IPS-15b (cell line): ENCODE data around the gene RAB22A.

Experiments
- H3K27me3 ChIP-seq: one replicate; pipeline ENCODE4 v1.6.1; 2013; ENCODE audit warnings: low read length; ENCODE audit not compliant: control insufficient read depth, insufficient read depth
- H3K36me3 ChIP-seq: one replicate; pipeline ENCODE4 v1.6.1; 2013; ENCODE audit warnings: low read length; ENCODE audit not compliant: control insufficient read depth, insufficient read depth
- H3K4me1 ChIP-seq: one replicate; pipeline ENCODE4 v1.6.1; 2013; ENCODE audit warnings: mild to moderate bottlenecking, low read length; ENCODE audit not compliant: control insufficient read depth, insufficient read depth
- H3K4me3 ChIP-seq: one replicate; pipeline ENCODE4 v1.5.1; 2013; ENCODE audit warnings: low read depth, low read length
- H3K9ac ChIP-seq: one replicate; pipeline ENCODE4 v1.6.1; 2013; ENCODE audit warnings: low read depth, mild to moderate bottlenecking, low read length
- H3K9me3 ChIP-seq: one replicate; pipeline ENCODE4 v1.6.1; 2013; ENCODE audit warnings: mild to moderate bottlenecking, low read length; ENCODE audit not compliant: control insufficient read depth, insufficient read depth

The RAB22A gene

GRCh38 chr20:58393299-58393698, 83.8 kb downstream of the RAB22A start:
- peaks cover 21% of the 10 kb centered on the region for H3K4me1 ChIP-seq
- H3K27me3 ChIP-seq = no peaks in the 10 kb centered on the region
- H3K9me3 ChIP-seq = no peaks in the 10 kb centered on the region
- H3K36me3 ChIP-seq = no peaks in the 10 kb centered on the region
- no peak overlapping the region for H3K9ac ChIP-seq
- no peak overlapping the region for H3K4me3 ChIP-seq

DNA sequence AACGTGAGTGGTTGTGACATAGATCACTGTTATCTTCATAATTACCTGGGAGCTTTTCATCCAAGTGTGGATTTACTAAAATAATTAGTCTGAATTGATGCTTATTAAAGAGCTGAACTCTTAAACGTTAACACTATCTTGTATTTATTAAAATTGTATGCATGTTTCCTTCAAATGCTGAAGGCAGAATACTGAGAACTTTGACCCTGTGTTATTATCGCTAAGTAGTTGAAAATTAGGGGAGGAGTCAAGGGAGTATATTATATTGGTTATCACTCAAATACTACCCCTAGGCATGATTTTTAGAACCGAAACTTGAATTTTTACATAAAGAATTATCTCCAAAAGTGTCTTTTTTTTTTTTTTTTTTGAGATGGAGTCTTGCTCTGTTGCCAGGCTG, 85.3 kb downstream of the RAB22A start:
- no peak overlapping the region for H3K4me3 ChIP-seq
- no peaks in the 10 kb centered on the region for H3K36me3 ChIP-seq
- H3K9me3 ChIP-seq = no peaks in the 10 kb centered on the region
- H3K4me1 ChIP-seq = peaks cover 23% of the 10 kb centered on the region
- H3K9ac ChIP-seq = no peak overlapping the region
- no peaks in the 10 kb centered on the region for H3K27me3 ChIP-seq

- Histone ChIP-seq H3K36me3 (no peaks in the 10 kb centered on the region), H3K9me3 (no peaks in the 10 kb centered on the region), H3K9ac (no peak overlapping the region), H3K4me1 (peaks cover 22% of the 10 kb centered on the region), H3K4me3 (no peak overlapping the region), H3K27me3 (no peaks in the 10 kb centered on the region)
These were observed 86.1 kb downstream of the RAB22A start for GRCh38 chr20:58395604-58396003.

DNA sequence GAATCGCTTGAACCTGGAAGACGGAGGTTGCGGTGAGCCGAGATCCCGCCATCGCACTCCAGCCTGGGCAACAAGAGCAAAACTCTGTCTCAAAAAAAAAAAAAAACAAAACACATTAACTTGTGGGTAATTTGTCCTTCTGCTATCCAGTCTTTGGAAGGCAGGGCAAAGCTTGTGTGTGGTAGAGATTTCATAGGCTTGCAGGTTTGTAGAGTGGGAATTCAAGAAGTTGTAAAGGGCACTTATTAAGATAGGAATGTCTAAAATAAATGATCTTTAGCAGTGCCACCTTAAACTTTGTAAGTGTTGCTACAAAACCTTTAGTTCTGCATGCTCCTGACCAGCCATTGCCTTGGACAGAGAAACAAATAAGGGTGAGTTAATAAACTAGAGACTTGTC, 87.9 kb downstream of the RAB22A start:
- peaks cover 15% of the 10 kb centered on the region for H3K4me1 ChIP-seq
- no peak overlapping the region for H3K4me3 ChIP-seq
- no peaks in the 10 kb centered on the region for H3K9me3 ChIP-seq
- no peaks in the 10 kb centered on the region for H3K27me3 ChIP-seq
- no peaks in the 10 kb centered on the region for H3K36me3 ChIP-seq
- H3K9ac ChIP-seq = no peak overlapping the region

- Histone ChIP-seq H3K4me3 (no peak overlapping the region), H3K9ac (no peak overlapping the region), H3K36me3 (no peaks in the 10 kb centered on the region), H3K4me1 (peaks cover 15% of the 10 kb centered on the region), H3K27me3 (no peaks in the 10 kb centered on the region), H3K9me3 (no peaks in the 10 kb centered on the region)
These were observed 88.7 kb downstream of the RAB22A start for GRCh38 chr20:58398254-58398653.

GRCh38 chr20:58399926-58400325, 90.4 kb downstream of the RAB22A start:
- Histone ChIP-seq H3K9ac (no peak overlapping the region), H3K4me1 (peaks cover 16% of the 10 kb centered on the region), H3K9me3 (no peaks in the 10 kb centered on the region), H3K36me3 (no peaks in the 10 kb centered on the region), H3K27me3 (no peaks in the 10 kb centered on the region), H3K4me3 (no peak overlapping the region)

DNA sequence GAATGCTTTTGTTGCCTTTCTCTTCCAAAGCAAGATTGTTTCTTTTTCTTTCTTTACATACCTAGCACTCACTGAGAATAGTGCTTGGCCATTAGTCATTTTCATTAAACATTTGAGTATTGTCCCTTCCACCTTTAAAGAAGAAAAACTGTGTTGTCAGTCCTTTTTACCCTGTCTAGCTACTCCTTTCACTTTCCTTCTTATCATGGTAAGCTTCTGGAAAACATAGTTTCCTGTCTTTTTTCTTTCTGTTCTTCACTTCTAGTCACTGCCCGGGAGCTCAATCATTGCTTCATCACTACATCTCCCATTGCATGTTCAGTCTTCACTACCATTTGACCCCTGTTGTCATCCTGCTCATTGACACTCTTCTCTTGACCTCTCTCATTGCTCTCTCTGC, 91.6 kb downstream of the RAB22A start:
- Histone ChIP-seq H3K4me1 (peaks cover 17% of the 10 kb centered on the region), H3K36me3 (no peaks in the 10 kb centered on the region), H3K9me3 (no peaks in the 10 kb centered on the region), H3K4me3 (no peak overlapping the region), H3K27me3 (no peaks in the 10 kb centered on the region), H3K9ac (no peak overlapping the region)

DNA sequence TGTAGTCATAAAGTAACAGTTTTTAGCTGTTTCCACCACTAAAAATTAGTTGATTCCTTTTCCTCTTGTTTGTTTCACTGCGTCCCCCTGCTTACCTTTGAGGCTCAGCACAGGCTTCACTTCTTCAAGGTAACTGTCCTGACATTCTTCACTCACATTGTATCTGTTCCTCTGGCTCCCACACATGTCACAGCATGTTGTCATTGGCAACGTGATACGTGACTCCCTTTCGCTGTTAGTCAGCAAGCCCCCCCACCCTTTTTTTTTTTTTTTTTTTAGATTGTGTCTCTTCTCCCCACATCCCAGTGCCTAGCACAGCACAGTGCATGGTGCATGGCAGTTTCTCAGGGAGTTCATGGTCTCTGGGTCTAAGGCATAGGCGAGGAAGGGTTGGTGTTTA, 92.8 kb downstream of the RAB22A start:
- no peaks in the 10 kb centered on the region for H3K9me3 ChIP-seq
- H3K9ac ChIP-seq = no peak overlapping the region
- H3K4me1 ChIP-seq = peaks cover 20% of the 10 kb centered on the region
- no peak overlapping the region for H3K4me3 ChIP-seq
- H3K36me3 ChIP-seq = no peaks in the 10 kb centered on the region
- H3K27me3 ChIP-seq = no peaks in the 10 kb centered on the region

GRCh38 chr20:58402827-58403226, 93.3 kb downstream of the RAB22A start:
- Histone ChIP-seq H3K9ac (no peak overlapping the region), H3K36me3 (no peaks in the 10 kb centered on the region), H3K4me1 (peaks cover 20% of the 10 kb centered on the region), H3K27me3 (no peaks in the 10 kb centered on the region), H3K4me3 (no peak overlapping the region), H3K9me3 (no peaks in the 10 kb centered on the region)

DNA sequence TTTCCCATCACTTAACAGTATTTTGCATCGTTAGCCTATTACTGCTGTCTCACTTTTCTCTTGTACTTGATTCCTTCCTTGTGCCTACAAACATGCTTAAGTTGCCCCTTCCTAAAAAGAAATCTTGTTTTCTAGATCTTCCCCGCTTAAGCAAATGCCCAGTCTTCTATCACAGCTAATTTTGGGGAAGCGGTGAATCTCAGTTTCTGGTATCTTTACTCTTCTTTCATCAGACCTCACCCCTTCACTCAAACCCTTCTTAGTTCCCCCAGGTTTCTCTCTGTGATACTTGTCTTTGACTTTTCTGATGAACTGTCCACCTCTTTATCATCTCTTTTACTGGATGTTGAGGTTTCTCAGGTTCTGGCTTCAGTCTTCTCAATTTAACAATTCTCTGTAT, 93.8 kb downstream of the RAB22A start:
- Histone ChIP-seq H3K27me3 (no peaks in the 10 kb centered on the region), H3K4me3 (no peak overlapping the region), H3K9ac (no peak overlapping the region), H3K4me1 (peaks cover 22% of the 10 kb centered on the region), H3K36me3 (no peaks in the 10 kb centered on the region), H3K9me3 (no peaks in the 10 kb centered on the region)

GRCh38 chr20:58405504-58406291, 96.2 kb downstream of the RAB22A start:
- H3K9me3 ChIP-seq = no peaks in the 10 kb centered on the region
- H3K27me3 ChIP-seq = no peaks in the 10 kb centered on the region
- H3K9ac ChIP-seq = no peak overlapping the region
- H3K4me1 ChIP-seq = peaks cover 19% of the 10 kb centered on the region
- no peaks in the 10 kb centered on the region for H3K36me3 ChIP-seq
- H3K4me3 ChIP-seq = no peak overlapping the region

DNA sequence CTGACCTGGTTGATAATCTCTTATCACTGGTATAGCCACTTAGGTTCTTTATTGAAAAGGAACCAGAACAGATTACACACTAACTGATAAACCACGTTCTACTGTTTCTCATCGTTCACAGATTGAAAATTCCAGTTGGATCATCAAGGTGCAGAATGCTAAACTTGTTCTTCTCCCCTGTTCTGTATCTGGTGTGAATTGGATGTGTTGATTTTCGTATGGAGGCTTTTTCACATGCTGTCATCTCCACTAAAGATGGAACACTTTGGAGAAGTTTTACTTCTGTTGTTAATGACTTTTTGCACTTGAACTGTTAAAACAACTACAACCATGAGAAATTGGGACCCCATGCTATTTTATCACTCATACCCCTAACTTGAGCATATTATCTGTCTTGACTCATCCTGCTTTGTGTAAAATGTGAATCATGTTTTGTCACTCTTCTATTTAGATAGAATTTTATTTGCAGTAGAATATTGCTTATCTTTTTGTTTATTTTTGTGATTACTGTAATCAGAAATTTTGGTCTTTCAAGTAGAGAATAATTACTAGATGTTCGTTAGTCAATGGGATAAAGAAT, 97.0 kb downstream of the RAB22A start:
- peaks cover 19% of the 10 kb centered on the region for H3K4me1 ChIP-seq
- H3K4me3 ChIP-seq = no peak overlapping the region
- no peaks in the 10 kb centered on the region for H3K9me3 ChIP-seq
- H3K27me3 ChIP-seq = no peaks in the 10 kb centered on the region
- H3K9ac ChIP-seq = no peak overlapping the region
- H3K36me3 ChIP-seq = no peaks in the 10 kb centered on the region
